Measurements from ENCODE around the gene RABGEF1.
"Not testable (repeated sequence)": the region's sequence is repeated elsewhere in the genome, so short reads cannot be mapped to it uniquely, and the experiment has no call there.

RABGEF1 gene

DNA sequence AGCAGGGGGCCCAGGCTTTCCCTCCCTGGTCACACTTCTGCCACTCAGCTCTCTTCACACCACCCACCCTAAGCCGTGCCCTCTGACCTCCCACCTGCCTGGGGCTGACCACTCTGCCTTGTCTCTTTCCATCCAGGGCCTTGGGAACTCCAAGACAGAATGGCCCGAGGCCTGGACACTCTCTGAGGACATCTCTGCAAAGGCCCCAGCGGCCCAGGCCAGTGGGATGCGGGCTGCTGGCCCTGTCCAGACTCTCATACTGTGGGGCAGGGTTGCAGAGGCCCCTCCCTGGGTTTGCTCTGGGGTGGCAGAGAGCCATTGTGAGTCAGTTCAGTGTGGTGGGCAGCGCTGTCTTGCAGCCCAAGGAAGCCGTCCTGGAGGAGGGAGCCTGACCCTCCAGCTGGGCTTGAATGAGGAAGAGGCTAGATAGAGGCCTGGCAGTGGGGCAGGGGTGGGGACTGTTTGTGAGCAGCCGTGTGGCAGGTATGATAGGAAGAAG is 39.9 kb upstream of the RABGEF1 start:
- no peaks in the 10 kb centered on the region for H3K4me1 ChIP-seq (ENCODE audit: low read depth, poor library complexity, severe bottlenecking)
- no peak overlapping the region for H2AFZ ChIP-seq (ENCODE audit: low read depth)
- H3K4me3 ChIP-seq (IDR thresholded peaks at IDR 0.05; ENCODE audit: insufficient read depth, low read depth, low read length), result no peak overlapping the region

GRCh38 chr7:66707825-66708224 is 32.7 kb upstream of the RABGEF1 start:
- no peaks in the 10 kb centered on the region for H3K36me3 ChIP-seq (ENCODE audit: insufficient read depth)
- no peaks in the 10 kb centered on the region for H4K20me1 ChIP-seq (ENCODE audit: insufficient read depth)
- no peak overlapping the region for H2AFZ ChIP-seq (ENCODE audit: low read depth)
- H3K4me2 ChIP-seq, result no peak overlapping the region
- H3K27me3 ChIP-seq (ENCODE audit: insufficient read depth, low read depth), result no peaks in the 10 kb centered on the region
- H3K9ac ChIP-seq, result no peak overlapping the region
- no peaks in the 10 kb centered on the region for H3K4me1 ChIP-seq (ENCODE audit: low read depth, poor library complexity, severe bottlenecking)
- no peak for TF ChIP-seq CTCF (conservative IDR thresholded peaks at IDR 0.05; ENCODE audit: low read depth, low read length)
- H3K27ac ChIP-seq, result no peak overlapping the region
- no peaks in the 10 kb centered on the region for H3K79me2 ChIP-seq (ENCODE audit: insufficient read depth, low read depth)
- H3K4me3 ChIP-seq (IDR thresholded peaks at IDR 0.05; ENCODE audit: insufficient read depth, low read depth, low read length), result no peak overlapping the region

More for the DNA sequence above, 39.9 kb upstream of the RABGEF1 start:
- Histone ChIP-seq H3K27me3 (ENCODE audit: insufficient read depth, low read depth) (no peaks in the 10 kb centered on the region), H3K36me3 (ENCODE audit: insufficient read depth) (no peaks in the 10 kb centered on the region), H4K20me1 (ENCODE audit: insufficient read depth) (no peaks in the 10 kb centered on the region), H3K4me2 (no peak overlapping the region), H3K79me2 (ENCODE audit: insufficient read depth, low read depth) (no peaks in the 10 kb centered on the region), H3K27ac (no peak overlapping the region), H3K9ac (no peak overlapping the region)
- no peak for TF ChIP-seq CTCF (conservative IDR thresholded peaks at IDR 0.05; ENCODE audit: low read depth, low read length)

DNA sequence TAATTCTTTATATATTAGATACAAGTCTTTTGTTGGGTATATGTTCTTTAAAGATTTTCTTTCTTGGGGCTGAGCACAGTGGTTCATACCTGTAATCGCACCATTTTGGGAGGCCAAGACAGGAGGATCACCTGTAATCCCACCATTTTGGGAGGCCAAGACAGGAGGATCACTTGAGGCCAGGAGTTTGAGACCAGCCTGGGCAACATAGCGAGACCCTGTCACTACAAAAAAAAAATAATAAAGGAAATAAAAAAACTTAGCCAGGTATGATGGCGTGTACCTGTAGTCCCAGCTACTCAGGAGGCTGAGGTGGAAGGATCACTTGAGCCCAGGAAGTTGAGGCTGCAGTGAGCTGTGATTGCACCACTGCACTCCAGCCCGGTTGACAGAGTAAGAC is 29.8 kb upstream of the RABGEF1 start:
- not testable (repeated sequence) for H3K79me2 ChIP-seq (ENCODE audit: insufficient read depth, low read depth); H2AFZ ChIP-seq (ENCODE audit: low read depth); H3K9ac ChIP-seq; H3K36me3 ChIP-seq (ENCODE audit: insufficient read depth); H3K4me1 ChIP-seq (ENCODE audit: low read depth, poor library complexity, severe bottlenecking); H4K20me1 ChIP-seq (ENCODE audit: insufficient read depth); H3K27me3 ChIP-seq (ENCODE audit: insufficient read depth, low read depth); H3K27ac ChIP-seq; H3K4me2 ChIP-seq; H3K4me3 ChIP-seq (IDR thresholded peaks at IDR 0.05; ENCODE audit: insufficient read depth, low read depth, low read length)

DNA sequence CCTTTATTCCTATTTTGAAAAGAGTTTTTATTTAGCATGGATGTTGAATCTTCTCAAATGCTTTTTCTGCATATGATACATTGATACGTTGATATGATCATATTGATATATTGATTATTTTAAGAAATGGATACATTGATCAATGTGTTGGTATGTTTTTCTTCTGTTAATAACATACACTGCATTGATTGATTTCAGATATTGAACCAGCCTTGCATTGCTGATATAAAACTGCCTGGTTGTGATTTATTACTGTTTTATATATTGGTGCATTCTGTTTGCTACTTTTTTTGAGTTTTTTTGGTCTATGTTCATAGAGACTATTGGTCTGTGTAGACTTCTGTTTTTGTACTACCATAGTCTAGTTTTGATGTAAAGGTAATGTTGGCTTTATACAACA is 26.8 kb upstream of the RABGEF1 start:
- Histone ChIP-seq H3K36me3 (ENCODE audit: insufficient read depth) (no peaks in the 10 kb centered on the region), H3K4me1 (ENCODE audit: low read depth, poor library complexity, severe bottlenecking) (no peaks in the 10 kb centered on the region), H3K27ac (no peak overlapping the region), H4K20me1 (ENCODE audit: insufficient read depth) (no peaks in the 10 kb centered on the region), H3K4me3 (IDR thresholded peaks at IDR 0.05; ENCODE audit: insufficient read depth, low read depth, low read length) (no peak overlapping the region), H2AFZ (ENCODE audit: low read depth) (no peak overlapping the region), H3K9ac (no peak overlapping the region), H3K79me2 (ENCODE audit: insufficient read depth, low read depth) (no peaks in the 10 kb centered on the region), H3K27me3 (ENCODE audit: insufficient read depth, low read depth) (no peaks in the 10 kb centered on the region), H3K4me2 (no peak overlapping the region)
- no peak for TF ChIP-seq CTCF (conservative IDR thresholded peaks at IDR 0.05; ENCODE audit: low read depth, low read length)

GRCh38 chr7:66716634-66717033 is 23.9 kb upstream of the RABGEF1 start:
- not testable (repeated sequence) for H3K36me3 ChIP-seq (ENCODE audit: insufficient read depth); H3K4me1 ChIP-seq (ENCODE audit: low read depth, poor library complexity, severe bottlenecking); H3K4me2 ChIP-seq

More at GRCh38 chr7:66716634-66717033, 23.9 kb upstream of the RABGEF1 start:
- not testable (repeated sequence) for H2AFZ ChIP-seq (ENCODE audit: low read depth); H3K79me2 ChIP-seq (ENCODE audit: insufficient read depth, low read depth); H3K27me3 ChIP-seq (ENCODE audit: insufficient read depth, low read depth); H3K9ac ChIP-seq; H3K4me3 ChIP-seq (IDR thresholded peaks at IDR 0.05; ENCODE audit: insufficient read depth, low read depth, low read length); H4K20me1 ChIP-seq (ENCODE audit: insufficient read depth); H3K27ac ChIP-seq
